ENCODE measurements around the gene PPP3CA.

The PPP3CA gene

GRCh38 chr4:101156619-101157310 is 190.6 kb downstream of the PPP3CA start:
- TF ChIP-seq, protein P1, sequence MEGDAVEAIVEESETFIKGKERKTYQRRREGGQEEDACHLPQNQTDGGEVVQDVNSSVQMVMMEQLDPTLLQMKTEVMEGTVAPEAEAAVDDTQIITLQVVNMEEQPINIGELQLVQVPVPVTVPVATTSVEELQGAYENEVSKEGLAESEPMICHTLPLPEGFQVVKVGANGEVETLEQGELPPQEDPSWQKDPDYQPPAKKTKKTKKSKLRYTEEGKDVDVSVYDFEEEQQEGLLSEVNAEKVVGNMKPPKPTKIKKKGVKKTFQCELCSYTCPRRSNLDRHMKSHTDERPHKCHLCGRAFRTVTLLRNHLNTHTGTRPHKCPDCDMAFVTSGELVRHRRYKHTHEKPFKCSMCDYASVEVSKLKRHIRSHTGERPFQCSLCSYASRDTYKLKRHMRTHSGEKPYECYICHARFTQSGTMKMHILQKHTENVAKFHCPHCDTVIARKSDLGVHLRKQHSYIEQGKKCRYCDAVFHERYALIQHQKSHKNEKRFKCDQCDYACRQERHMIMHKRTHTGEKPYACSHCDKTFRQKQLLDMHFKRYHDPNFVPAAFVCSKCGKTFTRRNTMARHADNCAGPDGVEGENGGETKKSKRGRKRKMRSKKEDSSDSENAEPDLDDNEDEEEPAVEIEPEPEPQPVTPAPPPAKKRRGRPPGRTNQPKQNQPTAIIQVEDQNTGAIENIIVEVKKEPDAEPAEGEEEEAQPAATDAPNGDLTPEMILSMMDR (IDR thresholded peaks at IDR 0.05) = no peak
- DNase-seq = no peak
- H3K4me3 ChIP-seq = no peak overlapping the region
- no peaks in the 10 kb centered on the region for H3K27me3 ChIP-seq
- intact Hi-C loops (cut with DNase I; ENCODE audit: low total_unique reads) = no loop called here
- no peaks in the 10 kb centered on the region for H3K36me3 ChIP-seq
- H3K9me3 ChIP-seq = no peaks in the 10 kb centered on the region
- H3K4me1 ChIP-seq = peaks cover 0 to 21% (median 12%) of the 10 kb centered on the region in 4 donors
- no peak overlapping the region for H3K27ac ChIP-seq

- intact Hi-C loops (cut with DNase I; ENCODE audit: low total_unique reads) = no loop called here
Observed at GRCh38 chr4:101155945-101156344, 191.4 kb downstream of the PPP3CA start.

GRCh38 chr4:101155368-101155767 is 192.0 kb downstream of the PPP3CA start:
- H3K27ac ChIP-seq = no peak overlapping the region
- no peaks in the 10 kb centered on the region for H3K27me3 ChIP-seq
- intact Hi-C loops (cut with DNase I; ENCODE audit: low total_unique reads) = no loop called here
- H3K4me3 ChIP-seq = no peak overlapping the region
- no peaks in the 10 kb centered on the region for H3K36me3 ChIP-seq
- no peak for DNase-seq
- H3K9me3 ChIP-seq = no peaks in the 10 kb centered on the region
- H3K4me1 ChIP-seq = peaks cover 0 to 21% (median 12%) of the 10 kb centered on the region in 4 donors
- TF ChIP-seq, protein P1 (IDR thresholded peaks at IDR 0.05) = no peak

More at GRCh38 chr4:101155945-101156344, 191.4 kb downstream of the PPP3CA start:
- H3K4me3 ChIP-seq = no peak overlapping the region
- H3K27ac ChIP-seq = no peak overlapping the region
- H3K4me1 ChIP-seq = peaks cover 0 to 21% (median 12%) of the 10 kb centered on the region in 4 donors
- H3K9me3 ChIP-seq = no peaks in the 10 kb centered on the region
- no peaks in the 10 kb centered on the region for H3K36me3 ChIP-seq
- TF ChIP-seq, protein P1 (IDR thresholded peaks at IDR 0.05) = no peak
- no peaks in the 10 kb centered on the region for H3K27me3 ChIP-seq
- no peak for DNase-seq

DNA sequence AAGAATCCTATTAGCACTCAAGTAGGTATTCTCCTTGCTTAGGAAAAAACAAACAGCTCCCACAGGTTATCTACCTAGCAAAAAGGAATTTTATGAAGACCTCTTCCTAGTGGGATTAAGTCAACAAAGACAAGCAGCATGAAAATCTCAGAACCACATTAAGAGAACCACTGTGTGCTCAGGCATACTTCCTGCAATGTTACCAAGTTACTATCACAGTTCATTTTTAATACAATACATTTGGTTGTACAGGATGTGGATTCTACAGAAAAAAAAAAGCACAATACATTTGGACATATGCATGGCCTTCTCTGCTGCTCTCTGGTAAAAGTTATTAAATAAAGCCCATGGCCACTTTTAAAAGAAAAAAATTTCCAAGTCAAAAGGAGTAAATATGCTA is 193.7 kb downstream of the PPP3CA start:
- Histone ChIP-seq H3K9me3 (no peaks in the 10 kb centered on the region), H3K36me3 (no peaks in the 10 kb centered on the region), H3K4me1 (peaks cover 0 to 21% (median 12%) of the 10 kb centered on the region in 4 donors), H3K27ac (no peak overlapping the region), H3K27me3 (no peaks in the 10 kb centered on the region), H3K4me3 (no peak overlapping the region)
- intact Hi-C loops (cut with DNase I; ENCODE audit: low total_unique reads) = no loop called here
- DNase-seq = no peak
- TF ChIP-seq, protein P1 (IDR thresholded peaks at IDR 0.05) = no peak

- no peak for DNase-seq
- no peaks in the 10 kb centered on the region for H3K9me3 ChIP-seq
- no peaks in the 10 kb centered on the region for H3K27me3 ChIP-seq
- no peak overlapping the region for H3K27ac ChIP-seq
- intact Hi-C loops (cut with DNase I; ENCODE audit: low total_unique reads) = no loop called here
- H3K4me1 ChIP-seq = peaks cover 0 to 13% (median 9%) of the 10 kb centered on the region in 4 donors
- TF ChIP-seq, protein P1 (IDR thresholded peaks at IDR 0.05) = no peak
- H3K36me3 ChIP-seq = no peaks in the 10 kb centered on the region
- H3K4me3 ChIP-seq = no peak overlapping the region
Observed at GRCh38 chr4:101152521-101152920, 194.8 kb downstream of the PPP3CA start.

Measured in tibial artery (tissue), 4 donors.